Neural progenitor cell (in vitro differentiated cells): ENCODE data around the gene HBZ. TPM values are rescaled to one million over a fixed set of nuclear protein-coding genes. Genes with fewer than 3 reads are reported as not detected.
A peak's percentile ranks its signal among the peaks of the same experiment; 100 is the strongest.
"Not testable (repeated sequence)": the region's sequence is repeated elsewhere in the genome, so short reads cannot be mapped to it uniquely, and the experiment has no call there.

Experiments
- DNase-seq: peaks from one replicate; pipeline ENCODE4 v3.0.0-alpha.2; 2016; ENCODE audit warnings: low spot score
- H2AFZ ChIP-seq: fragments of 200-600 bp; sonication (generic); replicated peaks from 2 replicates; pipeline ENCODE4 v1.6.1; 2016; ENCODE audit warnings: antibody characterized with exemption
- H3F3A ChIP-seq: fragments of 200-600 bp; sonication (generic); 2 replicates; pipeline ENCODE4 v1.6.1; 2016; ENCODE audit warnings: antibody characterized with exemption, low read depth
- H3K27ac ChIP-seq: fragments of 200-600 bp; sonication (generic); 2 replicates; pipeline ENCODE4 v1.5.1; 2016; ENCODE audit warnings: mild to moderate bottlenecking
- H3K27me3 ChIP-seq: fragments of 200-600 bp; sonication (generic); 2 replicates; pipeline ENCODE4 v1.6.1; 2016; ENCODE audit warnings: mild to moderate bottlenecking, moderate library complexity
- H3K36me3 ChIP-seq: fragments of 200-600 bp; sonication (generic); 2 replicates; pipeline ENCODE4 v1.5.1; 2016
- H3K4me1 ChIP-seq: fragments of 200-600 bp; sonication (generic); 2 replicates; pipeline ENCODE4 v1.6.1; 2016; ENCODE audit warnings: mixed run types
- H3K4me2 ChIP-seq: fragments of 200-600 bp; sonication (generic); 2 replicates; pipeline ENCODE4 v1.6.1; 2016
- H3K4me3 ChIP-seq: fragments of 200-600 bp; sonication (generic); 2 replicates; pipeline ENCODE4 v1.5.1; 2016
- H3K79me2 ChIP-seq: fragments of 200-600 bp; sonication (generic); 2 replicates; pipeline ENCODE4 v1.6.1; 2016; ENCODE audit warnings: low read depth
- H3K9ac ChIP-seq: fragments of 200-600 bp; sonication (generic); 2 replicates; pipeline ENCODE4 v1.6.1; 2016
- H3K9me3 ChIP-seq: fragments of 200-600 bp; sonication (generic); 2 replicates; pipeline ENCODE4 v1.5.1; 2016; ENCODE audit warnings: low read depth
- H4K20me1 ChIP-seq: fragments of 200-600 bp; sonication (generic); 2 replicates; pipeline ENCODE4 v1.6.1; 2016; ENCODE audit warnings: low read depth
- H3K27ac Mint-ChIP-seq: 3 replicates; pipeline ENCODE4 v1.8.0; 2021; ENCODE audit warnings: mixed read lengths
- H3K27me3 Mint-ChIP-seq: 2 replicates; pipeline ENCODE4 v1.8.0; 2022; ENCODE audit warnings: low read depth, mild to moderate bottlenecking, inconsistent platforms, moderate library complexity, mixed read lengths; ENCODE audit not compliant: insufficient read depth
- H3K36me3 Mint-ChIP-seq: 3 replicates; pipeline ENCODE4 v1.8.0; 2021; ENCODE audit warnings: mixed read lengths
- H3K4me1 Mint-ChIP-seq: 3 replicates; pipeline ENCODE4 v1.8.0; 2021; ENCODE audit warnings: mixed read lengths
- H3K4me3 Mint-ChIP-seq: 3 replicates; pipeline ENCODE4 v1.8.0; 2021; ENCODE audit warnings: mild to moderate bottlenecking, moderate library complexity, mixed read lengths
- H3K9me3 Mint-ChIP-seq: 3 replicates; pipeline ENCODE4 v1.8.0; 2020; ENCODE audit warnings: mixed read lengths
- EZH2 ChIP-seq: fragments of 200-600 bp; sonication (generic); IDR thresholded peaks from 2 replicates; pipeline ENCODE4 v1.6.1; 2017; ENCODE audit warnings: antibody characterized with exemption, mild to moderate bottlenecking, moderate library complexity
- EZH2phosphoT487 ChIP-seq: fragments of 200-600 bp; sonication (generic); IDR thresholded peaks from 2 replicates; pipeline ENCODE4 v1.6.1; 2017; ENCODE audit warnings: antibody characterized with exemption
- total RNA-seq: library from RNA; depleted of rRNA; stranded (reverse); fragments of >200 nt; gene quantifications from 2 replicates; pipeline ENCODE4 v1.2.3, GENCODE V29; 2015; ENCODE audit warnings: low replicate concordance
- TF ChIP-seq, protein P1 (sequence below): fragments of 200-600 bp; sonication (generic); IDR thresholded peaks from 2 replicates; pipeline ENCODE4 v1.5.1; 2017; ENCODE audit warnings: antibody characterized with exemption, mild to moderate bottlenecking

HBZ gene
- total RNA-seq, 1 donor from 2014 or later, result not detected

DNA sequence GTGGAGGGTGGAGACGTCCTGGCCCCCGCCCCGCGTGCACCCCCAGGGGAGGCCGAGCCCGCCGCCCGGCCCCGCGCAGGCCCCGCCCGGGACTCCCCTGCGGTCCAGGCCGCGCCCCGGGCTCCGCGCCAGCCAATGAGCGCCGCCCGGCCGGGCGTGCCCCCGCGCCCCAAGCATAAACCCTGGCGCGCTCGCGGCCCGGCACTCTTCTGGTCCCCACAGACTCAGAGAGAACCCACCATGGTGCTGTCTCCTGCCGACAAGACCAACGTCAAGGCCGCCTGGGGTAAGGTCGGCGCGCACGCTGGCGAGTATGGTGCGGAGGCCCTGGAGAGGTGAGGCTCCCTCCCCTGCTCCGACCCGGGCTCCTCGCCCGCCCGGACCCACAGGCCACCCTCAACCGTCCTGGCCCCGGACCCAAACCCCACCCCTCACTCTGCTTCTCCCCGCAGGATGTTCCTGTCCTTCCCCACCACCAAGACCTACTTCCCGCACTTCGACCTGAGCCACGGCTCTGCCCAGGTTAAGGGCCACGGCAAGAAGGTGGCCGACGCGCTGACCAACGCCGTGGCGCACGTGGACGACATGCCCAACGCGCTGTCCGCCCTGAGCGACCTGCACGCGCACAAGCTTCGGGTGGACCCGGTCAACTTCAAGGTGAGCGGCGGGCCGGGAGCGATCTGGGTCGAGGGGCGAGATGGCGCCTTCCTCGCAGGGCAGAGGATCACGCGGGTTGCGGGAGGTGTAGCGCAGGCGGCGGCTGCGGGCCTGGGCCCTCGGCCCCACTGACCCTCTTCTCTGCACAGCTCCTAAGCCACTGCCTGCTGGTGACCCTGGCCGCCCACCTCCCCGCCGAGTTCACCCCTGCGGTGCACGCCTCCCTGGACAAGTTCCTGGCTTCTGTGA lies 24.3 kb downstream of the HBZ start, which contains the start of gene HBA1:
Gene HBA1 (plus strand): TSS at position 204 of the 906 bp plus-strand sequence. CDS start 37 bp downstream, at position 241.
- not testable (repeated sequence) for H3K27ac ChIP-seq, H3K9me3 Mint-ChIP-seq, H3K36me3 ChIP-seq, H3K4me1 ChIP-seq, H3K27ac Mint-ChIP-seq, H3K9me3 ChIP-seq, DNase-seq, H3K79me2 ChIP-seq, H3K4me1 Mint-ChIP-seq, H3K4me3 ChIP-seq, H3K36me3 Mint-ChIP-seq, H2AFZ ChIP-seq, H3K4me2 ChIP-seq, H3K9ac ChIP-seq
- peaks cover 50% of the 10 kb centered on the region for H3K27me3 Mint-ChIP-seq
- Histone ChIP-seq H3F3A (peaks cover 25% of the 10 kb centered on the region), H4K20me1 (peaks cover 64% of the 10 kb centered on the region), H3K27me3 (peaks cover 87% of the 10 kb centered on the region)
- peak within 1 kb of the TSS; percentile 63 for H3K4me3 Mint-ChIP-seq
- TF ChIP-seq EZH2phosphoT487 (peak; percentile 91), EZH2 (peak; percentile 94)

- Histone ChIP-seq H3K36me3 (no peaks in the 10 kb centered on the region), H3K4me2 (no peak overlapping the region), H3K4me3 (no peak overlapping the region), H3K9ac (no peak overlapping the region), H4K20me1 (peaks cover 66% of the 10 kb centered on the region), H3K9me3 (no peaks in the 10 kb centered on the region), H3K27ac (no peak overlapping the region), H3F3A (peaks cover 30% of the 10 kb centered on the region), H2AFZ (no peak overlapping the region), H3K4me1 (no peaks in the 10 kb centered on the region), H3K27me3 (peaks cover 82% of the 10 kb centered on the region), H3K79me2 (no peaks in the 10 kb centered on the region)
- peak overlapping the region; percentile 63 for H3K4me3 Mint-ChIP-seq
- no peaks in the 10 kb centered on the region for H3K36me3 Mint-ChIP-seq
- peak; percentile 39 for DNase-seq
- TF ChIP-seq EZH2, result peak; percentile 95
- peak; percentile 86 for TF ChIP-seq EZH2phosphoT487
- TF ChIP-seq, protein P1, sequence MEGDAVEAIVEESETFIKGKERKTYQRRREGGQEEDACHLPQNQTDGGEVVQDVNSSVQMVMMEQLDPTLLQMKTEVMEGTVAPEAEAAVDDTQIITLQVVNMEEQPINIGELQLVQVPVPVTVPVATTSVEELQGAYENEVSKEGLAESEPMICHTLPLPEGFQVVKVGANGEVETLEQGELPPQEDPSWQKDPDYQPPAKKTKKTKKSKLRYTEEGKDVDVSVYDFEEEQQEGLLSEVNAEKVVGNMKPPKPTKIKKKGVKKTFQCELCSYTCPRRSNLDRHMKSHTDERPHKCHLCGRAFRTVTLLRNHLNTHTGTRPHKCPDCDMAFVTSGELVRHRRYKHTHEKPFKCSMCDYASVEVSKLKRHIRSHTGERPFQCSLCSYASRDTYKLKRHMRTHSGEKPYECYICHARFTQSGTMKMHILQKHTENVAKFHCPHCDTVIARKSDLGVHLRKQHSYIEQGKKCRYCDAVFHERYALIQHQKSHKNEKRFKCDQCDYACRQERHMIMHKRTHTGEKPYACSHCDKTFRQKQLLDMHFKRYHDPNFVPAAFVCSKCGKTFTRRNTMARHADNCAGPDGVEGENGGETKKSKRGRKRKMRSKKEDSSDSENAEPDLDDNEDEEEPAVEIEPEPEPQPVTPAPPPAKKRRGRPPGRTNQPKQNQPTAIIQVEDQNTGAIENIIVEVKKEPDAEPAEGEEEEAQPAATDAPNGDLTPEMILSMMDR, result no peak
- H3K9me3 Mint-ChIP-seq, result peaks cover 2% of the 10 kb centered on the region
- no peak overlapping the region for H3K27ac Mint-ChIP-seq
- H3K4me1 Mint-ChIP-seq, result peaks cover 10% of the 10 kb centered on the region
- peaks cover 50% of the 10 kb centered on the region for H3K27me3 Mint-ChIP-seq
Observed at GRCh38 chr16:177394-177822, 25.0 kb downstream of the HBZ start.

GRCh38 chr16:177981-178667 lies 25.7 kb downstream of the HBZ start:
- Mint-ChIP-seq H3K27me3 (peaks cover 50% of the 10 kb centered on the region), H3K4me3 (peak overlapping the region; percentile 41)
- peaks cover 37% of the 10 kb centered on the region for H3F3A ChIP-seq

More at GRCh38 chr16:177981-178667, 25.7 kb downstream of the HBZ start:
- Histone ChIP-seq H3K4me1 (no peaks in the 10 kb centered on the region), H3K9me3 (no peaks in the 10 kb centered on the region), H2AFZ (no peak overlapping the region), H3K4me3 (no peak overlapping the region), H3K4me2 (no peak overlapping the region), H3K36me3 (no peaks in the 10 kb centered on the region), H3K27me3 (peaks cover 80% of the 10 kb centered on the region), H4K20me1 (peaks cover 66% of the 10 kb centered on the region), H3K9ac (no peak overlapping the region), H3K79me2 (no peaks in the 10 kb centered on the region), H3K27ac (no peak overlapping the region)
- peaks cover 10% of the 10 kb centered on the region for H3K4me1 Mint-ChIP-seq
- DNase-seq, result no peak
- no peaks in the 10 kb centered on the region for H3K36me3 Mint-ChIP-seq
- no peak overlapping the region for H3K27ac Mint-ChIP-seq
- peaks cover 2% of the 10 kb centered on the region for H3K9me3 Mint-ChIP-seq
- TF ChIP-seq EZH2phosphoT487 (no peak), EZH2 (no peak)
- TF ChIP-seq, protein P1, result no peak
